NCI-H1436 (cell line): ENCODE data around the gene SNRNP27.
"Not testable (repeated sequence)": the region's sequence is repeated elsewhere in the genome, so short reads cannot be mapped to it uniquely, and the experiment has no call there.

Experiments used
- DNase-seq: peaks from one replicate; lab custom pipeline; 2025; lab: John Stamatoyannopoulos, UW

The SNRNP27 gene

GRCh38 chr2:69946351-69947324 lies 52.9 kb downstream of the SNRNP27 start:
- DNase-seq, result no peak

- no peak for DNase-seq
Observed at GRCh38 chr2:69947325-69947931, 53.7 kb downstream of the SNRNP27 start.

- DNase-seq, result no peak
Observed at GRCh38 chr2:69948032-69948962, 54.5 kb downstream of the SNRNP27 start.

- DNase-seq, result no peak
Observed at GRCh38 chr2:69948963-69949645, 55.3 kb downstream of the SNRNP27 start.

GRCh38 chr2:69950241-69950640 lies 56.5 kb downstream of the SNRNP27 start:
- no peak for DNase-seq

- not testable (repeated sequence) for DNase-seq
Observed at GRCh38 chr2:69950671-69951070, 56.9 kb downstream of the SNRNP27 start.

GRCh38 chr2:69952336-69953115 lies 58.8 kb downstream of the SNRNP27 start:
- DNase-seq, result no peak

GRCh38 chr2:69954084-69954483 lies 60.3 kb downstream of the SNRNP27 start:
- DNase-seq, result no peak
